OCI-LY3 (cell line): Measurements from ENCODE around the gene CHRFAM7A.
"Not testable (repeated sequence)": the region's sequence is repeated elsewhere in the genome, so short reads cannot be mapped to it uniquely, and the experiment has no call there.

Experiments used
- EZH2phosphoT487 ChIP-seq: fragments of 200-600 bp; shearing (Covaris generic); IDR thresholded peaks from 2 replicates; pipeline ENCODE4 v1.6.1; 2018; ENCODE audit warnings: antibody characterized with exemption, mixed run types, low read depth
- TF ChIP-seq, protein P1 (sequence below): fragments of 200-600, 300-600 bp; sonication (generic); IDR thresholded peaks from 2 replicates; pipeline ENCODE4 v1.5.1; 2014; ENCODE audit warnings: antibody characterized with exemption, low read length, low read depth

DNA sequence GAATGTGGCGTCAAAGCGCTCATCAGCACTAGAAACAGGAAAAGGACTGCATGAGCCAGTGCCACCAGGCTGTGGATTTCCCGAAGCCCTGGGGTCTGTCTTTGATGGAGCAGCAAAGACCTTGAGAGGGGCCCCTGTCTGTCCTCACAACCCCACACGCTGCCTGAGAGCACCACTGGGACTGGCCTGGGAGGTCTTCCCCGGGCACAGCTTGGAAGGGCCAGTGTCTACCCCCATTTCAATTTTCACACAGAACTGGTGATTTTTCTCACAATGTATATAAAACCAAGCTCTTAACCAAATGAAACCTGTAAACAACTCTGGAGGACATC lies 16.3 kb downstream of the CHRFAM7A start:
- TF ChIP-seq, protein P1, sequence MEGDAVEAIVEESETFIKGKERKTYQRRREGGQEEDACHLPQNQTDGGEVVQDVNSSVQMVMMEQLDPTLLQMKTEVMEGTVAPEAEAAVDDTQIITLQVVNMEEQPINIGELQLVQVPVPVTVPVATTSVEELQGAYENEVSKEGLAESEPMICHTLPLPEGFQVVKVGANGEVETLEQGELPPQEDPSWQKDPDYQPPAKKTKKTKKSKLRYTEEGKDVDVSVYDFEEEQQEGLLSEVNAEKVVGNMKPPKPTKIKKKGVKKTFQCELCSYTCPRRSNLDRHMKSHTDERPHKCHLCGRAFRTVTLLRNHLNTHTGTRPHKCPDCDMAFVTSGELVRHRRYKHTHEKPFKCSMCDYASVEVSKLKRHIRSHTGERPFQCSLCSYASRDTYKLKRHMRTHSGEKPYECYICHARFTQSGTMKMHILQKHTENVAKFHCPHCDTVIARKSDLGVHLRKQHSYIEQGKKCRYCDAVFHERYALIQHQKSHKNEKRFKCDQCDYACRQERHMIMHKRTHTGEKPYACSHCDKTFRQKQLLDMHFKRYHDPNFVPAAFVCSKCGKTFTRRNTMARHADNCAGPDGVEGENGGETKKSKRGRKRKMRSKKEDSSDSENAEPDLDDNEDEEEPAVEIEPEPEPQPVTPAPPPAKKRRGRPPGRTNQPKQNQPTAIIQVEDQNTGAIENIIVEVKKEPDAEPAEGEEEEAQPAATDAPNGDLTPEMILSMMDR: not testable (repeated sequence)
- not testable (repeated sequence) for TF ChIP-seq EZH2phosphoT487
